Uterus (tissue), 4 donors: Measurements from ENCODE around the gene ZNF530. TPM values are rescaled to one million over a fixed set of nuclear protein-coding genes. Genes with fewer than 3 reads are reported as not detected.
A peak's percentile ranks its signal among the peaks of the same experiment; 100 is the strongest.

Experiments
- DNase-seq, 2 donors: peaks; one replicate each; pipeline ENCODE4 v3.0.0-alpha.2; 2019 to 2020
- H3K27ac ChIP-seq, 2 donors: fragments of 200-600 bp; sonication (generic); 1 replicate in 1 of 2; 2 replicates in 1 of 2; pipeline ENCODE4 v1.5.1; 2016 to 2018
- H3K27me3 ChIP-seq, 2 donors: fragments of 200-600 bp; sonication (generic); one replicate each; pipeline ENCODE4 v1.5.1; 2018 to 2019; ENCODE audit warnings: control low read depth in 1 of 2
- H3K36me3 ChIP-seq, 2 donors: fragments of 200-600 bp; sonication (generic); one replicate each; pipeline ENCODE4 v1.5.1; 2019; ENCODE audit warnings: control low read depth in 1 of 2
- H3K4me1 ChIP-seq, 2 donors: fragments of 200-600 bp; sonication (generic); one replicate each; pipeline ENCODE4 v1.5.1; 2018 to 2019; ENCODE audit warnings: control low read depth in 1 of 2
- H3K4me3 ChIP-seq, 2 donors: fragments of 200-600 bp; sonication (generic); 1 replicate in 1 of 2; 2 replicates in 1 of 2; pipeline ENCODE4 v1.5.1; 2018 to 2019; ENCODE audit warnings: mild to moderate bottlenecking in 1 of 2
- H3K9me3 ChIP-seq, 2 donors: fragments of 200-600 bp; sonication (generic); one replicate each; pipeline ENCODE4 v1.5.1; 2019; ENCODE audit warnings: control low read depth in 1 of 2
- POLR2A ChIP-seq, 2 donors: fragments of 450-650 bp; IDR thresholded peaks; one replicate each; pipeline ENCODE4 v1.6.1; 2016; ENCODE audit warnings: antibody characterized with exemption in 2 of 2, mild to moderate bottlenecking in 1 of 2, moderate library complexity in 1 of 2
- intact Hi-C: fragments of 100-400 bp; cut with DNase I; formaldehyde crosslinking; loops from one replicate; pipeline ENCODE4 v1.15.1; 2023; ENCODE audit warnings: low total_unique reads
- total RNA-seq, 4 donors: library from RNA; depleted of rRNA in 3 of 4; stranded (reverse); fragments of >200 nt in 3 of 4; gene quantifications; one replicate each; pipeline versions ENCODE4 v1.1.0 to v1.2.4, GENCODE V29; 2014 to 2023
- TF ChIP-seq, protein P1 (sequence below), 4 experiments: fragments of 200-600 bp in 2 of 4; fragments of 450-650 bp in 2 of 4; sonication (generic) in 2 of 4; IDR thresholded peaks; one replicate each; pipeline ENCODE4 v1.5.1; 2016 to 2019; ENCODE audit warnings: antibody characterized with exemption in 4 of 4, mild to moderate bottlenecking in 2 of 4, moderate library complexity in 1 of 4
- donor health status: DM: yes; HTN: yes; CAD: no.

The ZNF530 gene
- total RNA-seq, 4 donors from 2014 or later: 0.29 to 33.0 (median 4.7) TPM

DNA sequence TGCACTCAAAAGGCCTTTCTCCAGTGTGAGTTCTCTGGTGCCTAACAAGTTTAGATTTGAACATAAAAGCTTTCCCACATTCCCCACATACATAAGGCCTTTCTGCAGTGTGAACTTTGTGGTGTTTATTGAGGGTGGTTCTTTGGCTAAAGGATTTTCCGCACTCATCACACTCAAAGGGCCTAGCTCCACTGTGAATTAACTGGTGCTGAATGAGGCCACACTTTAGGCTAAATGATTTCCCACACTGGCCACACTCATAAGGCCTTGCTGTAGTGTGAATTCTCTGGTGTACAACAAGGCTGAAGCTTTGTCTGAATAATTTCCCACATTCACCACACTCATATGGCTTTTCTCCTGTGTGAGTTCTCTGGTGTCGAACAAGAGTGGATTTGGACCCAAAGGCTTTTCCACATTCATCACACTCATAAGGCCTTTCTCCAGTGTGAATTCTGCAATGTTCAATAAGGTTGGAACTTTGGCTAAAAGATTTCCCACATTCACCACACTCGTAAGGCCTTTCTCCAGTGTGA is 27.2 kb upstream of the ZNF530 start:
- no peak overlapping the region for H3K27ac ChIP-seq
- no peaks in the 10 kb centered on the region for H3K27me3 ChIP-seq
- intact Hi-C loops: no loop called here
- TF ChIP-seq, protein P1, sequence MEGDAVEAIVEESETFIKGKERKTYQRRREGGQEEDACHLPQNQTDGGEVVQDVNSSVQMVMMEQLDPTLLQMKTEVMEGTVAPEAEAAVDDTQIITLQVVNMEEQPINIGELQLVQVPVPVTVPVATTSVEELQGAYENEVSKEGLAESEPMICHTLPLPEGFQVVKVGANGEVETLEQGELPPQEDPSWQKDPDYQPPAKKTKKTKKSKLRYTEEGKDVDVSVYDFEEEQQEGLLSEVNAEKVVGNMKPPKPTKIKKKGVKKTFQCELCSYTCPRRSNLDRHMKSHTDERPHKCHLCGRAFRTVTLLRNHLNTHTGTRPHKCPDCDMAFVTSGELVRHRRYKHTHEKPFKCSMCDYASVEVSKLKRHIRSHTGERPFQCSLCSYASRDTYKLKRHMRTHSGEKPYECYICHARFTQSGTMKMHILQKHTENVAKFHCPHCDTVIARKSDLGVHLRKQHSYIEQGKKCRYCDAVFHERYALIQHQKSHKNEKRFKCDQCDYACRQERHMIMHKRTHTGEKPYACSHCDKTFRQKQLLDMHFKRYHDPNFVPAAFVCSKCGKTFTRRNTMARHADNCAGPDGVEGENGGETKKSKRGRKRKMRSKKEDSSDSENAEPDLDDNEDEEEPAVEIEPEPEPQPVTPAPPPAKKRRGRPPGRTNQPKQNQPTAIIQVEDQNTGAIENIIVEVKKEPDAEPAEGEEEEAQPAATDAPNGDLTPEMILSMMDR (IDR thresholded peaks at IDR 0.05): no peak
- TF ChIP-seq POLR2A (IDR thresholded peaks at IDR 0.05): no peak
- H3K9me3 ChIP-seq: peaks cover 0 to 69% of the 10 kb centered on the region in 2 donors
- H3K4me3 ChIP-seq: no peak overlapping the region
- H3K4me1 ChIP-seq: no peaks in the 10 kb centered on the region
- H3K36me3 ChIP-seq: no peaks in the 10 kb centered on the region
- DNase-seq: no peak

GRCh38 chr19:57576661-57577060 is 23.0 kb upstream of the ZNF530 start:
- H3K27ac ChIP-seq: no peak overlapping the region
- no peaks in the 10 kb centered on the region for H3K27me3 ChIP-seq
- no peak for DNase-seq
- peaks cover 0 to 60% of the 10 kb centered on the region in 2 donors for H3K9me3 ChIP-seq
- no peak for TF ChIP-seq POLR2A (IDR thresholded peaks at IDR 0.05)
- TF ChIP-seq, protein P1 (IDR thresholded peaks at IDR 0.05): no peak
- intact Hi-C loops: no loop called here
- H3K4me3 ChIP-seq: no peak overlapping the region
- H3K36me3 ChIP-seq: no peaks in the 10 kb centered on the region
- no peaks in the 10 kb centered on the region for H3K4me1 ChIP-seq

GRCh38 chr19:57578487-57579205 is 21.0 kb upstream of the ZNF530 start, which contains the start of gene ZNF416:
ZNF416 (minus strand) TSS chr19:57578911; CDS start chr19:57578704, 207 bp downstream.
- Histone ChIP-seq H3K36me3 (no peaks in the 10 kb centered on the region), H3K9me3 (peaks cover 0 to 41% of the 10 kb centered on the region in 2 donors)
- TF ChIP-seq, protein P1 (IDR thresholded peaks at IDR 0.05): peak in 2 of 4 experiments; percentile 7 to 45
- TF ChIP-seq POLR2A (IDR thresholded peaks at IDR 0.05): peak in 1 of 2 donors; percentile 37

GRCh38 chr19:57583104-57583520 is 16.6 kb upstream of the ZNF530 start:
- Histone ChIP-seq H3K27ac (no peak overlapping the region), H3K9me3 (peaks cover 0 to 22% of the 10 kb centered on the region in 2 donors), H3K4me1 (no peaks in the 10 kb centered on the region), H3K4me3 (peak overlapping the region in 1 of 2 donors; percentile 69), H3K27me3 (no peaks in the 10 kb centered on the region), H3K36me3 (no peaks in the 10 kb centered on the region)
- DNase-seq: no peak
- intact Hi-C loops: no loop called here
- no peak for TF ChIP-seq POLR2A (IDR thresholded peaks at IDR 0.05)

More at GRCh38 chr19:57578487-57579205, 21.0 kb upstream of the ZNF530 start, which contains the start of gene ZNF416:
- peak within 1 kb of the TSS; percentile 67 to 69 for H3K27ac ChIP-seq
- DNase-seq: peak; percentile 94 to 97
- H3K27me3 ChIP-seq: no peaks in the 10 kb centered on the region
- H3K4me1 ChIP-seq: no peaks in the 10 kb centered on the region
- intact Hi-C loops: no loop called here
- peak within 1 kb of the TSS; percentile 81 to 94 for H3K4me3 ChIP-seq

DNA sequence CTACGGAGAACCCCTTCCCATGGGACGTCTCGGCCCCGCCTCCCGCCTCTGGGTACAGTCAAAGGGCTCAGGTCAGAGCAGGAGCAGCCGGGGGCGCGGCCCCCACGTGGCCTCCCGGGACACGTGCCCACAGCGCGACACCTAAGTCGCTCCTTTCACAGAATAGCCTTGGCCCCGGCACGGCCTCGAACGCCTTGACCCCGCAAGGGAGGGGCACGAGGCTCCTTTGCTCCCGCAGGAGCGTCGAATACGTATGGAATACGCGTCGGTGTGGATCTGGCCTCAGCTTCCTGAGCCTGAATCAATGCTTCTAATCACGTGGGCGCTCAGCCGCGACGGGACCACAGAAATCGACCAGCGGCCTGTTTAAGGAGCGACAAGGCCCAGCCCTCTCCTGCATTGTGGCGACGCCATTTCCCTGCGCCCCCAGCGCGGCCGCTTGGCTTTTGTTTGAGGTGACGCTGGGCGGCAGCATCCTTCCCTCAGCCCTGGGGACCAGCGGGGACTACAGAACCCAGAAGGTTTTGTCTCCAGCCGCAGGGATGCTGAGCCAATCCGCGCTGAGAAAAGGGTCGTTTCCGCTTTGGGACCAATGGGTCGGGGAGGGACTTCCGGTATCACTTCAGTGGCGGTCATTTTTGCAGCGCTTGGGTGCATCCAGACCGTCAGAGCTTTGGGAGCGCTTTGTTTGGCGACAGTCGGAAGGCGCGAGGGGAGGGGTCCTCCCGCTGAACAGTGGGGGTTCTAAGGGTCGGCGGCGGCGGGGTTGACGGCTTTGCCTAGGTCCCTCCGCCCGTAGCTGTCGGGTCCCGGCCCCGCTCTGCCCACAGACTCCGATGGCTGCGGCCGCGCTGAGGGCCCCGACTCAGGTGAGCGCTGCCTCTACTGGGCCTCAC is 15.9 kb upstream of the ZNF530 start, which contains the start of gene ZIK1:
Gene ZIK1 (plus strand): TSS at position 625 of the 896 bp plus-strand sequence. CDS start 212 bp downstream, at position 837.
- Histone ChIP-seq H3K27me3 (no peaks in the 10 kb centered on the region), H3K9me3 (peaks cover 0 to 28% of the 10 kb centered on the region in 2 donors), H3K4me3 (peak within 1 kb of the TSS; percentile 58 to 69), H3K4me1 (no peaks in the 10 kb centered on the region), H3K36me3 (no peaks in the 10 kb centered on the region), H3K27ac (peak within 1 kb of the TSS in 1 of 2 donors; percentile 23)
- no peak for TF ChIP-seq POLR2A (IDR thresholded peaks at IDR 0.05)
- TF ChIP-seq, protein P1 (IDR thresholded peaks at IDR 0.05): peak in 1 of 4 experiments; percentile 14
- intact Hi-C loops: no loop called here
- DNase-seq: peak; percentile 84 to 88
